Liver (tissue), 9 donors: ENCODE data around the gene GPR37. TPM values are rescaled to one million over a fixed set of nuclear protein-coding genes. Genes with fewer than 3 reads are reported as not detected.

Source experiments
- DNase-seq: peaks from one replicate; pipeline ENCODE4 v3.0.0-alpha.2; 2017; ENCODE audit warnings: low spot score
- H3K27ac ChIP-seq, 2 donors: one replicate each; pipeline ENCODE4 v1.7.0; 2013; ENCODE audit warnings: inconsistent platforms in 2 of 2, low read length in 2 of 2, control low read depth in 1 of 2, low read depth in 1 of 2, mild to moderate bottlenecking in 1 of 2
- H3K27me3 ChIP-seq, 4 donors: one replicate each; pipeline versions ENCODE4 v1.6.1 to v1.7.0; 2013; ENCODE audit warnings: low read length in 3 of 4, inconsistent platforms in 1 of 4, mild to moderate bottlenecking in 1 of 4, moderate library complexity in 1 of 4; ENCODE audit not compliant: control insufficient read depth in 4 of 4, insufficient read depth in 4 of 4
- H3K36me3 ChIP-seq, 4 donors: one replicate each; pipeline versions ENCODE4 v1.6.1 to v1.7.0; 2013; ENCODE audit warnings: low read length in 3 of 4, mild to moderate bottlenecking in 3 of 4, low read depth in 1 of 4, moderate library complexity in 1 of 4; ENCODE audit not compliant: control insufficient read depth in 4 of 4, insufficient read depth in 3 of 4
- H3K4me1 ChIP-seq, 4 donors: one replicate each; pipeline versions ENCODE4 v1.6.1 to v1.7.0; 2013; ENCODE audit warnings: low read length in 3 of 4, mild to moderate bottlenecking in 3 of 4, moderate library complexity in 1 of 4; ENCODE audit not compliant: control insufficient read depth in 4 of 4, insufficient read depth in 4 of 4
- H3K4me3 ChIP-seq, 3 donors: one replicate each; pipeline versions ENCODE4 v1.6.1 to v1.7.0; 2013; ENCODE audit warnings: low read length in 3 of 3, control low read depth in 1 of 3, low read depth in 1 of 3, mild to moderate bottlenecking in 1 of 3
- H3K9ac ChIP-seq, 2 donors: one replicate each; pipeline ENCODE4 v1.7.0; 2013; ENCODE audit warnings: low read length in 2 of 2, mild to moderate bottlenecking in 2 of 2, moderate library complexity in 2 of 2, control low read depth in 1 of 2, low read depth in 1 of 2
- H3K9me3 ChIP-seq, 4 donors: one replicate each; pipeline versions ENCODE4 v1.6.1 to v1.7.0; 2013; ENCODE audit warnings: low read length in 3 of 4; ENCODE audit not compliant: control insufficient read depth in 4 of 4
- EGR1 ChIP-seq, 2 donors: IDR thresholded peaks; 2 replicates each; pipeline ENCODE4 v1.6.1; 2016 to 2018; ENCODE audit warnings: antibody characterized with exemption in 2 of 2, low read depth in 2 of 2
- FOXA1 ChIP-seq: IDR thresholded peaks from 2 replicates; pipeline ENCODE4 v1.6.1; 2016; ENCODE audit warnings: antibody characterized with exemption
- FOXA2 ChIP-seq: IDR thresholded peaks from 2 replicates; pipeline ENCODE4 v1.6.1; 2016; ENCODE audit warnings: antibody characterized with exemption
- HNF4A ChIP-seq, 2 donors: conservative IDR thresholded peaks; 2 replicates each; pipeline ENCODE4 v1.6.1; 2016; ENCODE audit warnings: antibody characterized with exemption in 2 of 2, mild to moderate bottlenecking in 2 of 2
- HNF4G ChIP-seq: IDR thresholded peaks from 2 replicates; pipeline ENCODE4 v1.6.1; 2016; ENCODE audit warnings: antibody characterized with exemption
- JUND ChIP-seq, 2 donors: IDR thresholded peaks; 2 replicates each; pipeline ENCODE4 v1.6.1; 2016; ENCODE audit warnings: antibody characterized with exemption in 2 of 2
- NR2F2 ChIP-seq: IDR thresholded peaks from 2 replicates; pipeline ENCODE4 v1.6.1; 2016; ENCODE audit warnings: antibody characterized with exemption
- RAD21 ChIP-seq, 2 donors: IDR thresholded peaks; 2 replicates each; pipeline ENCODE4 v1.6.1; 2016; ENCODE audit warnings: antibody characterized with exemption in 2 of 2, mild to moderate bottlenecking in 2 of 2
- RXRA ChIP-seq, 2 donors: IDR thresholded peaks; 2 replicates each; pipeline ENCODE4 v1.6.1; 2017 to 2018; ENCODE audit warnings: antibody characterized with exemption in 2 of 2, mild to moderate bottlenecking in 1 of 2
- SP1 ChIP-seq: IDR thresholded peaks from 2 replicates; pipeline ENCODE4 v1.6.1; 2018; ENCODE audit warnings: antibody characterized with exemption, mild to moderate bottlenecking
- TAF1 ChIP-seq: conservative IDR thresholded peaks from 2 replicates; pipeline ENCODE4 v1.6.1; 2016; ENCODE audit warnings: antibody characterized with exemption, mild to moderate bottlenecking
- WGBS: extraction: QIAGEN DNeasy Blood & Tissue Kit; methylation state at CpG from one replicate; pipeline ENCODE4 v1.1.7; 2013; 5-methylcytosine and 5-hydroxymethylcytosine counted together
- polyA plus RNA-seq, 2 donors: library from polyadenylated mRNA; stranded (reverse) in 1 of 2; unstranded in 1 of 2; fragments of 200-250 nt in 1 of 2; fragments of >200 nt in 1 of 2; fragmentation: Nextera tagmentation in 1 of 2; extraction: Ambion mirVana in 1 of 2; gene quantifications; one replicate each; pipeline versions ENCODE4 v1.2.1 to v1.2.3, GENCODE V29; 2013 to 2015
- total RNA-seq, 2 donors: library from RNA; depleted of rRNA; stranded (reverse); fragments of >200 nt; gene quantifications; one replicate each; pipeline ENCODE4 v1.2.3, GENCODE V29; 2014
- TF ChIP-seq, protein P1 (sequence below): fragments of 150-350 bp; IDR thresholded peaks from 2 replicates; pipeline ENCODE4 v1.5.1; 2017; ENCODE audit warnings: improper control_type of control experiment, low read depth, low read length; ENCODE audit not compliant: missing input control
- TF ChIP-seq, protein P2 (sequence below): IDR thresholded peaks from 2 replicates; pipeline ENCODE4 v1.6.1; 2016; ENCODE audit warnings: antibody characterized with exemption
- TF ChIP-seq, protein P3 (sequence below): IDR thresholded peaks from 2 replicates; pipeline ENCODE4 v1.6.1; 2016; ENCODE audit warnings: antibody characterized with exemption
- TF ChIP-seq, protein P4 (sequence below): IDR thresholded peaks from 2 replicates; pipeline ENCODE4 v1.6.1; 2016; ENCODE audit warnings: antibody characterized with exemption, mild to moderate bottlenecking
- TF ChIP-seq, protein P5 (sequence below): IDR thresholded peaks from 2 replicates; pipeline ENCODE4 v1.6.1; 2016; ENCODE audit warnings: antibody characterized with exemption
- donor health status: healthy.
- donor health status: healthy.
- donor health status: healthy.
- donor health status: healthy.
- donor health status: healthy.

Gene GPR37
- total and polyA plus RNA-seq, 4 donors, result 0.33 to 12.0 (median 8.7) TPM

DNA sequence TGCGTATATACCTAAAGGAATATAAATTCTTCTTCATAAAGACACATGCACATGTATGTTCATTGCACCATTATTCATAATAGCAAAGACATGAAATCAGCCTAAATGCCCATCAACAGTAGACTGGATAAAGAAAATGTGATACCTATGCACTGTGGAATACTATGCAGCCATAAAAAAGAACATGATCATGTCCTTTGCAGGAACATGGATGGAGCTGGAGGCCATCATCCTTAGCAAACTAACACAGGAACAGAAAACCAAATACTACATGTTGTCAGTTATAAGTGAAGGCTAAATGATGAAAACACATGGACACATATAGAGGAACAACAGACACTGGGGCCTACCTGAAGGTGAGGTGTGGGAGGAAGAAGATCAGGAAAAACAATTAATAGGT, 48.7 kb downstream of the GPR37 start:
- Histone ChIP-seq H3K27me3 (no peaks in the 10 kb centered on the region), H3K36me3 (no peaks in the 10 kb centered on the region), H3K27ac (no peak overlapping the region), H3K4me1 (peaks cover 0 to 2% (median 1%) of the 10 kb centered on the region in 4 donors), H3K9me3 (no peaks in the 10 kb centered on the region), H3K9ac (no peak overlapping the region), H3K4me3 (no peak overlapping the region)
- WGBS, result 98% methylated on average over 1 of the region's 1 CpG
- DNase-seq, result no peak
- TF ChIP-seq, protein P1, sequence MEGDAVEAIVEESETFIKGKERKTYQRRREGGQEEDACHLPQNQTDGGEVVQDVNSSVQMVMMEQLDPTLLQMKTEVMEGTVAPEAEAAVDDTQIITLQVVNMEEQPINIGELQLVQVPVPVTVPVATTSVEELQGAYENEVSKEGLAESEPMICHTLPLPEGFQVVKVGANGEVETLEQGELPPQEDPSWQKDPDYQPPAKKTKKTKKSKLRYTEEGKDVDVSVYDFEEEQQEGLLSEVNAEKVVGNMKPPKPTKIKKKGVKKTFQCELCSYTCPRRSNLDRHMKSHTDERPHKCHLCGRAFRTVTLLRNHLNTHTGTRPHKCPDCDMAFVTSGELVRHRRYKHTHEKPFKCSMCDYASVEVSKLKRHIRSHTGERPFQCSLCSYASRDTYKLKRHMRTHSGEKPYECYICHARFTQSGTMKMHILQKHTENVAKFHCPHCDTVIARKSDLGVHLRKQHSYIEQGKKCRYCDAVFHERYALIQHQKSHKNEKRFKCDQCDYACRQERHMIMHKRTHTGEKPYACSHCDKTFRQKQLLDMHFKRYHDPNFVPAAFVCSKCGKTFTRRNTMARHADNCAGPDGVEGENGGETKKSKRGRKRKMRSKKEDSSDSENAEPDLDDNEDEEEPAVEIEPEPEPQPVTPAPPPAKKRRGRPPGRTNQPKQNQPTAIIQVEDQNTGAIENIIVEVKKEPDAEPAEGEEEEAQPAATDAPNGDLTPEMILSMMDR, result no peak

DNA sequence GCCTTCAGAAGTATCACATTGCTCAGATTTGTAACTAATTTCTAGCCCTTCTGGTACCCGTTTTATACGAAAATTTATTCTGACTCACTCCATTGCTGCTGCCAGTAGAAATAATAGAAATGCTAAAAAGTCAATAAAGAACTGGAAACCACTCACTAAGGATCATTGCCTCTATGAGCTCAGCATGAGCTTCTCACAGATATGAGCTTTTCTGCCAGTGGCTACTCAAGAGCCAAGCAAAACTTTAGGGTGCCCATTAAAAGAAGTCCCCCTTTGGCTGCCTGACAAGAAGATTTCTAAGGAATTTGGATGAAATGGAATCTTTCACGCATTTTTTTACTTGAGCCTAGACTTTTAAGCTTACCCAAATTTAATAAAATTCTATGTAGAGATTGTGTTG, 52.5 kb downstream of the GPR37 start:
- 76% methylated on average over 3 of the region's 3 CpGs for WGBS
- TF ChIP-seq, protein P1, result no peak
- TF ChIP-seq FOXA1 (no peak), JUND (IDR thresholded peaks at IDR 0.05) (no peak), FOXA2 (no peak), EGR1 (IDR thresholded peaks at IDR 0.05; ENCODE audit: low read depth in 2 of 2) (no peak), NR2F2 (no peak), TAF1 (no peak)
- TF ChIP-seq, protein P2, sequence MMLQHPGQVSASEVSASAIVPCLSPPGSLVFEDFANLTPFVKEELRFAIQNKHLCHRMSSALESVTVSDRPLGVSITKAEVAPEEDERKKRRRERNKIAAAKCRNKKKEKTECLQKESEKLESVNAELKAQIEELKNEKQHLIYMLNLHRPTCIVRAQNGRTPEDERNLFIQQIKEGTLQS, result no peak
- TF ChIP-seq, protein P3, sequence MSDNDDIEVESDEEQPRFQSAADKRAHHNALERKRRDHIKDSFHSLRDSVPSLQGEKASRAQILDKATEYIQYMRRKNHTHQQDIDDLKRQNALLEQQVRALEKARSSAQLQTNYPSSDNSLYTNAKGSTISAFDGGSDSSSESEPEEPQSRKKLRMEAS, result no peak
- peaks cover 0 to 5% (median under 1%) of the 10 kb centered on the region in 4 donors for H3K9me3 ChIP-seq
- no peaks in the 10 kb centered on the region for H3K27me3 ChIP-seq
- no peak for DNase-seq
- no peak overlapping the region for H3K9ac ChIP-seq
- H3K4me1 ChIP-seq, result peaks cover 0 to 2% (median 0%) of the 10 kb centered on the region in 4 donors
- H3K36me3 ChIP-seq, result no peaks in the 10 kb centered on the region
- no peak overlapping the region for H3K4me3 ChIP-seq
- H3K27ac ChIP-seq, result no peak overlapping the region

DNA sequence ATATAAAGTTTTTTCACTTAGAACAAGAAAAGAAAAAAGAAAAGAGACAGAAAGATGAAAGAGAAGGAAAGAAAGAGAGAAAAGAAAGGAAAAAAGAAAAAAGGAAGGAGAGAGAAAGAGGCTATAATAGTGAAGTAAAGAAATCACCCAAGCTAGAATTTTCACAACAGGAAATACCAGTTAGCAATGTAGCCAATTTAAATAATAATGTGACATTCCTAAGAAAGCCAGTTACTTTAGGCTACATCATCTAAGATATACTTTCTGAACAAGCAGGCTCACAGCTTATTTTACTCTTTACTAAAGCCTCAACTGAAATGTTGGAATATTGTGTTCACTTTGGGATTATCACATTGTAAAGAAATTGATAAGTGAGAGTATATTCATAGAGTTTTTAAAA, 53.6 kb downstream of the GPR37 start:
- Histone ChIP-seq H3K4me1 (no peaks in the 10 kb centered on the region), H3K36me3 (no peaks in the 10 kb centered on the region), H3K9me3 (peaks cover 0 to 5% (median under 1%) of the 10 kb centered on the region in 4 donors), H3K27ac (no peak overlapping the region), H3K9ac (no peak overlapping the region), H3K4me3 (no peak overlapping the region), H3K27me3 (no peaks in the 10 kb centered on the region)
- no peak for DNase-seq
- TF ChIP-seq, protein P2, result no peak
- no peak for TF ChIP-seq FOXA2
- no peak for TF ChIP-seq FOXA1
- no peak for TF ChIP-seq HNF4A (conservative IDR thresholded peaks at IDR 0.05)
- no peak for TF ChIP-seq SP1
- TF ChIP-seq HNF4G, result no peak
- no peak for TF ChIP-seq RAD21 (IDR thresholded peaks at IDR 0.05)
- TF ChIP-seq RXRA (IDR thresholded peaks at IDR 0.05), result no peak
- TF ChIP-seq, protein P4, sequence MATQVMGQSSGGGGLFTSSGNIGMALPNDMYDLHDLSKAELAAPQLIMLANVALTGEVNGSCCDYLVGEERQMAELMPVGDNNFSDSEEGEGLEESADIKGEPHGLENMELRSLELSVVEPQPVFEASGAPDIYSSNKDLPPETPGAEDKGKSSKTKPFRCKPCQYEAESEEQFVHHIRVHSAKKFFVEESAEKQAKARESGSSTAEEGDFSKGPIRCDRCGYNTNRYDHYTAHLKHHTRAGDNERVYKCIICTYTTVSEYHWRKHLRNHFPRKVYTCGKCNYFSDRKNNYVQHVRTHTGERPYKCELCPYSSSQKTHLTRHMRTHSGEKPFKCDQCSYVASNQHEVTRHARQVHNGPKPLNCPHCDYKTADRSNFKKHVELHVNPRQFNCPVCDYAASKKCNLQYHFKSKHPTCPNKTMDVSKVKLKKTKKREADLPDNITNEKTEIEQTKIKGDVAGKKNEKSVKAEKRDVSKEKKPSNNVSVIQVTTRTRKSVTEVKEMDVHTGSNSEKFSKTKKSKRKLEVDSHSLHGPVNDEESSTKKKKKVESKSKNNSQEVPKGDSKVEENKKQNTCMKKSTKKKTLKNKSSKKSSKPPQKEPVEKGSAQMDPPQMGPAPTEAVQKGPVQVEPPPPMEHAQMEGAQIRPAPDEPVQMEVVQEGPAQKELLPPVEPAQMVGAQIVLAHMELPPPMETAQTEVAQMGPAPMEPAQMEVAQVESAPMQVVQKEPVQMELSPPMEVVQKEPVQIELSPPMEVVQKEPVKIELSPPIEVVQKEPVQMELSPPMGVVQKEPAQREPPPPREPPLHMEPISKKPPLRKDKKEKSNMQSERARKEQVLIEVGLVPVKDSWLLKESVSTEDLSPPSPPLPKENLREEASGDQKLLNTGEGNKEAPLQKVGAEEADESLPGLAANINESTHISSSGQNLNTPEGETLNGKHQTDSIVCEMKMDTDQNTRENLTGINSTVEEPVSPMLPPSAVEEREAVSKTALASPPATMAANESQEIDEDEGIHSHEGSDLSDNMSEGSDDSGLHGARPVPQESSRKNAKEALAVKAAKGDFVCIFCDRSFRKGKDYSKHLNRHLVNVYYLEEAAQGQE, result no peak
- TF ChIP-seq, protein P5, sequence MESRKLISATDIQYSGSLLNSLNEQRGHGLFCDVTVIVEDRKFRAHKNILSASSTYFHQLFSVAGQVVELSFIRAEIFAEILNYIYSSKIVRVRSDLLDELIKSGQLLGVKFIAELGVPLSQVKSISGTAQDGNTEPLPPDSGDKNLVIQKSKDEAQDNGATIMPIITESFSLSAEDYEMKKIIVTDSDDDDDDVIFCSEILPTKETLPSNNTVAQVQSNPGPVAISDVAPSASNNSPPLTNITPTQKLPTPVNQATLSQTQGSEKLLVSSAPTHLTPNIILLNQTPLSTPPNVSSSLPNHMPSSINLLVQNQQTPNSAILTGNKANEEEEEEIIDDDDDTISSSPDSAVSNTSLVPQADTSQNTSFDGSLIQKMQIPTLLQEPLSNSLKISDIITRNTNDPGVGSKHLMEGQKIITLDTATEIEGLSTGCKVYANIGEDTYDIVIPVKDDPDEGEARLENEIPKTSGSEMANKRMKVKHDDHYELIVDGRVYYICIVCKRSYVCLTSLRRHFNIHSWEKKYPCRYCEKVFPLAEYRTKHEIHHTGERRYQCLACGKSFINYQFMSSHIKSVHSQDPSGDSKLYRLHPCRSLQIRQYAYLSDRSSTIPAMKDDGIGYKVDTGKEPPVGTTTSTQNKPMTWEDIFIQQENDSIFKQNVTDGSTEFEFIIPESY, result no peak
